IMR-90 (cell line): ENCODE data around the gene BRI3BP. TPM values are rescaled to one million over a fixed set of nuclear protein-coding genes. Genes with fewer than 3 reads are reported as not detected.

Experiments
- ATAC-seq: fragments of 200-7000 bp; cut with Tn5 transposase; 2 replicates; pipeline ENCODE4 v1.9.1; 2020; ENCODE audit warnings: low read depth, mild to moderate bottlenecking, moderate library complexity
- BruUV-seq: library from RNA; stranded (reverse); fragments of 400-500 nt; replicated peaks from 2 replicates; lab custom pipeline; 2021; lab: Mats Ljungman, UMichigan
- CTCF ChIA-PET: fragments of 300-600 bp; formaldehyde crosslinking; extraction: SDS; loops from one replicate; lab custom pipeline; 2021; ENCODE audit warnings: antibody characterized with exemption; lab: Yijun Ruan, JAX
- POLR2A ChIA-PET: fragments of 300-600 bp; sonication (Branson Sonifier 250); formaldehyde crosslinking; loops from one replicate; lab custom pipeline; 2022; ENCODE audit warnings: antibody characterized with exemption; ENCODE audit not compliant: unreplicated experiment; lab: Charles Lee
- DNase-seq: peaks from one replicate; pipeline ENCODE4 v3.0.0; 2013
- H2AFZ ChIP-seq: replicated peaks from 2 replicates; pipeline ENCODE3; 2013; ENCODE audit warnings: low read length, mild to moderate bottlenecking; ENCODE audit not compliant: poor library complexity
- H2AK5ac ChIP-seq: 2 replicates; pipeline ENCODE4 v1.6.1; 2013; ENCODE audit warnings: low read depth, low read length, inconsistent platforms
- H2AK9ac ChIP-seq: replicated peaks from 2 replicates; pipeline ENCODE3; 2013; ENCODE audit warnings: mild to moderate bottlenecking, low read depth, low read length, moderate library complexity; ENCODE audit not compliant: poor library complexity
- H2BK120ac ChIP-seq: 2 replicates; pipeline ENCODE4 v1.6.1; 2013; ENCODE audit warnings: low read depth, low read length, inconsistent platforms
- H2BK15ac ChIP-seq: 3 replicates; pipeline ENCODE4 v1.6.1; 2013; ENCODE audit warnings: low read depth, low read length, inconsistent platforms
- H2BK20ac ChIP-seq: 2 replicates; pipeline ENCODE4 v1.6.1; 2013; ENCODE audit warnings: low read depth, mild to moderate bottlenecking, inconsistent platforms, low read length, moderate library complexity
- H2BK5ac ChIP-seq: 2 replicates; pipeline ENCODE4 v1.6.1; 2013; ENCODE audit warnings: mild to moderate bottlenecking, low read depth, low read length, inconsistent platforms; ENCODE audit not compliant: poor library complexity, severe bottlenecking
- H3K14ac ChIP-seq: replicated peaks from 2 replicates; pipeline ENCODE4 v1.6.1; 2013; ENCODE audit warnings: low read depth, low read length, inconsistent platforms
- H3K18ac ChIP-seq: 2 replicates; pipeline ENCODE4 v1.6.1; 2013; ENCODE audit warnings: low read depth, low read length, control low read depth
- H3K23ac ChIP-seq: 2 replicates; pipeline ENCODE4 v1.6.1; 2013; ENCODE audit warnings: low read depth, low read length, inconsistent platforms
- H3K27ac ChIP-seq: 2 replicates; pipeline ENCODE4 v1.5.1; 2013; ENCODE audit warnings: mild to moderate bottlenecking, control low read depth, low read length; ENCODE audit not compliant: insufficient read depth
- H3K27me3 ChIP-seq: 2 replicates; pipeline ENCODE4 v1.6.1; 2013; ENCODE audit warnings: low read length; ENCODE audit not compliant: control insufficient read depth, insufficient read depth
- H3K36me3 ChIP-seq: 2 replicates; pipeline ENCODE4 v1.6.1; 2013; ENCODE audit warnings: low read length, mixed read lengths; ENCODE audit not compliant: control insufficient read depth, insufficient read depth
- H3K4ac ChIP-seq: 2 replicates; pipeline ENCODE4 v1.6.1; 2013; ENCODE audit warnings: low read depth, low read length, inconsistent platforms
- H3K4me1 ChIP-seq: 2 replicates; pipeline ENCODE4 v1.6.1; 2013; ENCODE audit warnings: low read length, mixed read lengths; ENCODE audit not compliant: control insufficient read depth, insufficient read depth
- H3K4me2 ChIP-seq: 2 replicates; pipeline ENCODE4 v1.6.1; 2013; ENCODE audit warnings: low read depth, mild to moderate bottlenecking, control low read depth, low read length, moderate library complexity
- H3K4me3 ChIP-seq: 2 replicates; pipeline ENCODE4 v1.5.1; 2013; ENCODE audit warnings: low read depth, mild to moderate bottlenecking, control low read depth, low read length, moderate library complexity; ENCODE audit not compliant: insufficient read depth
- H3K56ac ChIP-seq: 2 replicates; pipeline ENCODE4 v1.6.1; 2013; ENCODE audit warnings: low read length, inconsistent platforms; ENCODE audit not compliant: insufficient read depth; ENCODE audit errors: extremely low read depth
- H3K79me1 ChIP-seq, 2 experiments: 2 replicates each; pipeline ENCODE4 v1.6.1; 2013; ENCODE audit warnings: low read length in 2 of 2, inconsistent platforms in 1 of 2, low read depth in 1 of 2
- H3K9ac ChIP-seq: 2 replicates; pipeline ENCODE4 v1.6.1; 2013; ENCODE audit warnings: low read depth, low read length, control low read depth
- H3K9me1 ChIP-seq: 2 replicates; pipeline ENCODE4 v1.6.1; 2013; ENCODE audit warnings: low read length, inconsistent platforms; ENCODE audit not compliant: insufficient read depth
- H3K9me3 ChIP-seq: 2 replicates; pipeline ENCODE4 v1.6.1; 2013; ENCODE audit warnings: low read length; ENCODE audit not compliant: control insufficient read depth, insufficient read depth
- H4K20me1 ChIP-seq: 2 replicates; pipeline ENCODE4 v1.6.1; 2013; ENCODE audit warnings: low read length, inconsistent platforms; ENCODE audit not compliant: insufficient read depth
- H4K5ac ChIP-seq: 2 replicates; pipeline ENCODE4 v1.6.1; 2013; ENCODE audit warnings: mild to moderate bottlenecking, low read depth, low read length, control low read depth
- H4K8ac ChIP-seq, 2 experiments: 2 replicates each; pipeline ENCODE4 v1.6.1; 2013; ENCODE audit warnings: low read depth in 2 of 2, low read length in 2 of 2, control low read depth in 1 of 2, inconsistent platforms in 1 of 2
- H4K91ac ChIP-seq: 2 replicates; pipeline ENCODE4 v1.6.1; 2013; ENCODE audit warnings: low read depth, low read length, inconsistent platforms; ENCODE audit not compliant: insufficient read depth
- BHLHE40 ChIP-seq: fragments of 150-350 bp; IDR thresholded peaks from 2 replicates; pipeline ENCODE4 v1.6.1; 2016; ENCODE audit warnings: mild to moderate bottlenecking, low read depth, low read length
- CEBPB ChIP-seq: IDR thresholded peaks from 2 replicates; pipeline ENCODE4 v1.6.1; 2012; ENCODE audit warnings: low read depth, low read length, improper control_type of control experiment
- CHD1 ChIP-seq: IDR thresholded peaks from 2 replicates; pipeline ENCODE4 v1.6.1; 2012; ENCODE audit warnings: low read depth, low read length, improper control_type of control experiment
- CTCF ChIP-seq: conservative IDR thresholded peaks from 2 replicates; pipeline ENCODE4 v1.5.1; 2012; ENCODE audit warnings: mild to moderate bottlenecking, low read depth, low read length, improper control_type of control experiment
- FOS ChIP-seq: fragments of 150-350 bp; IDR thresholded peaks from 2 replicates; pipeline ENCODE4 v1.6.1; 2016; ENCODE audit warnings: low read depth, low read length
- MAFK ChIP-seq: IDR thresholded peaks from 2 replicates; pipeline ENCODE4 v1.6.1; 2012; ENCODE audit warnings: low read depth, low read length, improper control_type of control experiment
- MAZ ChIP-seq: IDR thresholded peaks from 2 replicates; pipeline ENCODE4 v1.6.1; 2012; ENCODE audit warnings: low read depth, mild to moderate bottlenecking, low read length, improper control_type of control experiment, moderate library complexity, borderline replicate concordance
- MXI1 ChIP-seq: IDR thresholded peaks from 2 replicates; pipeline ENCODE4 v1.6.1; 2012; ENCODE audit warnings: low read depth, mild to moderate bottlenecking, low read length, moderate library complexity, borderline replicate concordance
- NFE2L2 ChIP-seq: fragments of 150-350 bp; IDR thresholded peaks from 2 replicates; pipeline ENCODE4 v1.6.1; 2016; ENCODE audit warnings: low read depth, mild to moderate bottlenecking, low read length
- POLR2A ChIP-seq: IDR thresholded peaks from 2 replicates; pipeline ENCODE4 v1.6.1; 2012; ENCODE audit warnings: mild to moderate bottlenecking, low read depth, low read length
- RAD21 ChIP-seq: IDR thresholded peaks from 2 replicates; pipeline ENCODE4 v1.6.1; 2012; ENCODE audit warnings: low read length, improper control_type of control experiment
- RCOR1 ChIP-seq: IDR thresholded peaks from 2 replicates; pipeline ENCODE4 v1.6.1; 2012; ENCODE audit warnings: mild to moderate bottlenecking, low read length, improper control_type of control experiment; ENCODE audit not compliant: insufficient replicate concordance
- RFX5 ChIP-seq: IDR thresholded peaks from 2 replicates; pipeline ENCODE4 v1.8.0; 2012; ENCODE audit warnings: low read depth, mild to moderate bottlenecking, low read length, moderate library complexity
- SMC3 ChIP-seq: fragments of 150-350 bp; IDR thresholded peaks from 2 replicates; pipeline ENCODE4 v1.6.1; 2016; ENCODE audit warnings: low read depth, mild to moderate bottlenecking, antibody characterized with exemption, low read length, moderate library complexity
- WGBS, 2 experiments: methylation state at CpG; one replicate each; pipeline versions ENCODE4 v1.1.5 to v1.1.7; 2013; ENCODE audit warnings: missing lambda C conversion rate in 2 of 2; ENCODE audit not compliant: insufficient read length in 1 of 2; ENCODE audit errors: extremely low coverage in 2 of 2; 5-methylcytosine and 5-hydroxymethylcytosine counted together
- dilution Hi-C: fragments of 300-500 bp; cut with HindIII; formaldehyde crosslinking; loops from one replicate; pipeline ENCODE4 v1.14.3; 2018; ENCODE audit warnings: low sequenced_read_pairs; ENCODE audit not compliant: unreplicated experiment
- in situ Hi-C: fragments of 300-500 bp; cut with MboI; formaldehyde crosslinking; loops from 3 replicates; pipeline ENCODE4 v1.14.3; 2019; ENCODE audit warnings: low sequenced_read_pairs, inconsistent platforms, mixed read lengths
- intact Hi-C: fragments of 100-400 bp; cut with micrococcal nuclease; formaldehyde crosslinking; loops from 2 replicates; pipeline ENCODE4 v1.10.0; 2022
- polyA plus RNA-seq, 3 experiments: library from polyadenylated mRNA; depleted of rRNA; stranded (reverse); fragments of >200 nt; gene quantifications; 2 replicates each; pipeline ENCODE4 v1.2.3, GENCODE V29; 2012; ENCODE audit warnings: low replicate concordance in 1 of 3
- total RNA-seq: library from RNA; depleted of rRNA; stranded (reverse); fragments of >200 nt; gene quantifications from 2 replicates; pipeline ENCODE4 v1.2.3, GENCODE V29; 2012
- TF ChIP-seq, protein P1 (sequence below): fragments of 150-350 bp; IDR thresholded peaks from 2 replicates; pipeline ENCODE4 v1.6.1; 2017; ENCODE audit warnings: mild to moderate bottlenecking, antibody characterized with exemption, low read length, low read depth
- TF ChIP-seq, protein P2 (sequence below): fragments of 150-350 bp; IDR thresholded peaks from 2 replicates; pipeline ENCODE4 v1.6.1; 2016; ENCODE audit warnings: low read depth, mild to moderate bottlenecking, low read length, moderate library complexity, borderline replicate concordance

The BRI3BP gene
- total and polyA plus RNA-seq, 2 of the 4 experiments (the other 2 are of a cell fraction) = 2.5 to 2.8 TPM

GRCh38 chr12:125050868-125051267 is 57.4 kb downstream of the BRI3BP start:
- Histone ChIP-seq H3K36me3 (no peaks in the 10 kb centered on the region), H3K4ac (no peak overlapping the region), H3K4me2 (no peak overlapping the region), H2BK5ac (no peak overlapping the region), H2AFZ (no peak overlapping the region), H3K9me3 (no peaks in the 10 kb centered on the region), H2BK120ac (no peak overlapping the region), H3K18ac (no peak overlapping the region), H3K14ac (no peak overlapping the region), H2AK5ac (no peak overlapping the region), H3K23ac (no peak overlapping the region), H4K8ac (no peak overlapping the region), H3K9ac (no peak overlapping the region), H3K4me3 (no peak overlapping the region), H4K5ac (no peak overlapping the region), H2BK15ac (no peak overlapping the region), H4K91ac (no peak overlapping the region), H3K27ac (no peak overlapping the region), H2AK9ac (no peak overlapping the region), H3K56ac (no peak overlapping the region), H3K27me3 (no peaks in the 10 kb centered on the region), H3K9me1 (peaks cover 3% of the 10 kb centered on the region; the same call in 1 of the 2 replicates), H4K20me1 (no peaks in the 10 kb centered on the region), H2BK20ac (no peak overlapping the region), H3K4me1 (no peaks in the 10 kb centered on the region), H3K79me1 (no peaks in the 10 kb centered on the region)
- TF ChIP-seq RCOR1 (no peak), SMC3 (no peak), RAD21 (no peak), MAFK (no peak), CTCF (no peak), CHD1 (no peak), FOS (no peak), NFE2L2 (no peak), MAZ (no peak), POLR2A (no peak), RFX5 (no peak), BHLHE40 (no peak), CEBPB (no peak), MXI1 (no peak)
- TF ChIP-seq, protein P1, sequence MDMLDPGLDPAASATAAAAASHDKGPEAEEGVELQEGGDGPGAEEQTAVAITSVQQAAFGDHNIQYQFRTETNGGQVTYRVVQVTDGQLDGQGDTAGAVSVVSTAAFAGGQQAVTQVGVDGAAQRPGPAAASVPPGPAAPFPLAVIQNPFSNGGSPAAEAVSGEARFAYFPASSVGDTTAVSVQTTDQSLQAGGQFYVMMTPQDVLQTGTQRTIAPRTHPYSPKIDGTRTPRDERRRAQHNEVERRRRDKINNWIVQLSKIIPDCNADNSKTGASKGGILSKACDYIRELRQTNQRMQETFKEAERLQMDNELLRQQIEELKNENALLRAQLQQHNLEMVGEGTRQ = no peak
- TF ChIP-seq, protein P2, sequence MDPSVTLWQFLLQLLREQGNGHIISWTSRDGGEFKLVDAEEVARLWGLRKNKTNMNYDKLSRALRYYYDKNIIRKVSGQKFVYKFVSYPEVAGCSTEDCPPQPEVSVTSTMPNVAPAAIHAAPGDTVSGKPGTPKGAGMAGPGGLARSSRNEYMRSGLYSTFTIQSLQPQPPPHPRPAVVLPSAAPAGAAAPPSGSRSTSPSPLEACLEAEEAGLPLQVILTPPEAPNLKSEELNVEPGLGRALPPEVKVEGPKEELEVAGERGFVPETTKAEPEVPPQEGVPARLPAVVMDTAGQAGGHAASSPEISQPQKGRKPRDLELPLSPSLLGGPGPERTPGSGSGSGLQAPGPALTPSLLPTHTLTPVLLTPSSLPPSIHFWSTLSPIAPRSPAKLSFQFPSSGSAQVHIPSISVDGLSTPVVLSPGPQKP = no peak
- ATAC-seq (no peak), DNase-seq (no peak)
- intact Hi-C loops (no loop called here), dilution Hi-C loops (no loop called here), in situ Hi-C loops (no loop called here)
- CTCF ChIA-PET = no interaction called here
- POLR2A ChIA-PET = no interaction called here
- BruUV-seq = no TSS peak
- WGBS, 2 experiments = 40% methylated on average over 1 of the region's 3 CpGs; no CpG with 5 or more reads in 1 of the 2 experiments
